Lung (tissue), 10 donors: ENCODE data around the gene ANAPC1. TPM values are rescaled to one million over a fixed set of nuclear protein-coding genes. Genes with fewer than 3 reads are reported as not detected.
A peak's percentile ranks its signal among the peaks of the same experiment; 100 is the strongest.
"Not testable (repeated sequence)": the region's sequence is repeated elsewhere in the genome, so short reads cannot be mapped to it uniquely, and the experiment has no call there.

ENCODE experiments used
- ATAC-seq: fragments of 200-7000 bp; cut with Tn5 transposase; one replicate; pipeline ENCODE4 v1.9.1; 2020; ENCODE audit warnings: moderate number of reproducible peaks; ENCODE audit not compliant: insufficient read depth, low FRiP score
- DNase-seq, 3 donors: peaks; one replicate each; pipeline ENCODE4 v3.0.0-alpha.2; 2013 to 2017
- H3K27ac ChIP-seq, 2 donors: one replicate each; pipeline ENCODE4 v1.5.1; 2013; ENCODE audit warnings: mild to moderate bottlenecking in 2 of 2, moderate library complexity in 2 of 2, control low read depth in 1 of 2, inconsistent platforms in 1 of 2, low read depth in 1 of 2, low read length in 1 of 2
- H3K27me3 ChIP-seq, 3 donors: one replicate each; pipeline ENCODE4 v1.5.1; 2013; ENCODE audit warnings: low read length in 2 of 3; ENCODE audit not compliant: control insufficient read depth in 3 of 3, insufficient read depth in 3 of 3
- H3K36me3 ChIP-seq, 4 donors: one replicate each; pipeline ENCODE4 v1.5.1; 2013; ENCODE audit warnings: low read length in 4 of 4, mild to moderate bottlenecking in 1 of 4, moderate library complexity in 1 of 4; ENCODE audit not compliant: control insufficient read depth in 4 of 4, insufficient read depth in 4 of 4
- H3K4me1 ChIP-seq, 5 donors: one replicate each; pipeline ENCODE4 v1.5.1; 2013; ENCODE audit warnings: low read length in 5 of 5, mild to moderate bottlenecking in 2 of 5, moderate library complexity in 1 of 5; ENCODE audit not compliant: control insufficient read depth in 5 of 5, insufficient read depth in 5 of 5
- H3K4me3 ChIP-seq: one replicate; pipeline ENCODE4 v1.5.1; 2013; ENCODE audit warnings: mild to moderate bottlenecking, control low read depth, moderate library complexity
- H3K9ac ChIP-seq, 2 donors: one replicate each; pipeline ENCODE4 v1.5.1; 2013; ENCODE audit warnings: low read length in 2 of 2, control low read depth in 1 of 2; ENCODE audit not compliant: insufficient read depth in 1 of 2
- H3K9me3 ChIP-seq, 4 donors: one replicate each; pipeline ENCODE4 v1.5.1; 2013; ENCODE audit warnings: low read length in 3 of 4, mild to moderate bottlenecking in 1 of 4, moderate library complexity in 1 of 4; ENCODE audit not compliant: control insufficient read depth in 4 of 4, insufficient read depth in 3 of 4
- WGBS, 2 donors: extraction: QIAGEN DNeasy Blood & Tissue Kit; methylation state at CpG; one replicate each; pipeline ENCODE4 v1.1.7; 2013; 5-methylcytosine and 5-hydroxymethylcytosine counted together
- polyA plus RNA-seq, 2 donors: library from polyadenylated mRNA; stranded (reverse); fragments of 200-250 nt; gene quantifications; one replicate each; pipeline ENCODE4 v1.2.1, GENCODE V29; 2013
- total RNA-seq, 2 donors: library from RNA; depleted of rRNA in 1 of 2; stranded (reverse); fragments of >200 nt in 1 of 2; gene quantifications; one replicate each; pipeline ENCODE4 v1.2.1, GENCODE V29; 2014 to 2021
- donor health status: Bipolar disorder and iron deficiency.
- donor health status: healthy.
- donor health status: DM: yes; HTN: yes; CAD: no.

The ANAPC1 gene
- total and polyA plus RNA-seq, 4 donors = 6.6 to 64.4 (median 22.7) TPM

DNA sequence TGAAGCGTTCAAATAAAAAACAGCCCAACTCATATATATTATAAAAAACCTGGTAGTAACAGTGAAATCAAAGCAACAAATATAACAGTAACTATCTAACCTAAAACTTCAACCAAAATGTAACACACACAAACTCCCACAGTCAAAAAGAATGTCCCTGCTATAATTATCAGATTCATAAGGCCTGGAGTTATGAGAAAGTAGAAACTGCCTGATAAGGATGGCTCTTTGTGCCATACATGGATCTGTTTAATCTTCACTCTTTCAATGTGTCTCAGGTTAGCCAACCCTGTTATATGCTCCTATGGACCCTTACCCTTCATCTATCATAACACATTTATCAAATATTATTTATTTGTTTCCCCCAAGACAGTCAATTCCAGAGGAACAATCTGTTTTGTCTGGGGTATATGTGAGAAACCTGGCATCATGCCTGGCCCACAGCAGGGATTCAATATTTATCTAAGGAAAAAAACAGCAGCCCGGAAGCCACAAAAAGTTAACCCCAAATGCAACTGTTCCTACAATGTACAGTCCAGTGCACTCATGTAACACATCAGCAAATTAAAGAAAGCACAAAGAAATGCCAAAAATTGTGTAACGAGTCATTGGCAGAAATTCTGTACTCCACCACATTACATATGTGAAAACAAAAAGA is 44.2 kb downstream of the ANAPC1 start:
- not testable (repeated sequence) for H3K36me3 ChIP-seq, H3K4me3 ChIP-seq, H3K4me1 ChIP-seq, H3K27ac ChIP-seq, ATAC-seq, H3K9ac ChIP-seq, H3K27me3 ChIP-seq, H3K9me3 ChIP-seq
- 54 to 66% methylated on average over 2 to 3 of the region's 3 CpGs for WGBS, 2 donors
- peak; percentile 63 to 83 (median 79) for DNase-seq

DNA sequence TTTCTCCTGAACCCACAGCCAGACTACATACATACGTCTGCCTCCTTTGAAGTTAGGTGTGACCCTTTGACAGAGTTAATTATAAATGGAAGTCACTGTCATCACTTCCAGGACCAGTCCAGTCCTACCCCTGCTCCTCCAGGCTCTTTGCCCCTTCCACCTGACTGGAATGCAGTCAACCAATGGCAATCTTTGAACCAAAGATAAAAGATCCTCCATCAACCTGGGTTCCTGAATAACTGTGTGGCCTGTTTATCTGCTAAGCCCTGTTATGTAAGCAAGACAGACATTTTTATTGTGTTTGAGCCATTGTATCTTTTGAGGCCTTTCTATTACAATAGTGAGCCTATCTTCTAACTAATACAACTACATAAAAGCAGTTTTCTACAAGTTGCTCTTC is 45.0 kb downstream of the ANAPC1 start:
- H3K9ac ChIP-seq, H3K27ac ChIP-seq, H3K4me3 ChIP-seq: not testable (repeated sequence)

DNA sequence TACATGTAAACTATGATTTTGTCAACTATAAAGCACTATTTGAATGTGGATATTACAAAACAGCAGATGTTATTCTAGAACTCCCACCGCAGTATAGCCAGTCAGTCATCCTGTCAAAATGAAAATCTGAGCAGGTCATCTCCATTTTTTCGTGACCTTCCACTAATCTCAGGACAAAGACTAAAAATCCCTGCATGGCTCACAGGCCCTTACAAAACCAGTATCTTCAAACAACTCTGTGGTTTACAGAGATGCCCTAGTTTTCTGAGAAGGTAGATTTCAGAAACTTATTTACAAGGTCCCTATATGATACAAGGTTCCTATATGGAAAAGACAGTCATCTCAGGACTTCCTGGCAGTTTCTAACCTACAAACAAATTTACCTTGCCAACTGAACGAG is 49.8 kb downstream of the ANAPC1 start:
- not testable (repeated sequence) for H3K9ac ChIP-seq, H3K27me3 ChIP-seq, DNase-seq, H3K36me3 ChIP-seq, ATAC-seq, H3K27ac ChIP-seq, H3K9me3 ChIP-seq, H3K4me1 ChIP-seq, H3K4me3 ChIP-seq
- 89 to 90% methylated on average over 3 of the region's 3 CpGs for WGBS, 2 donors

More for the DNA sequence above, 45.0 kb downstream of the ANAPC1 start:
- not testable (repeated sequence) for H3K4me1 ChIP-seq, ATAC-seq, H3K9me3 ChIP-seq, H3K27me3 ChIP-seq, H3K36me3 ChIP-seq, DNase-seq
- 84 to 94% methylated on average over 1 of the region's 1 CpG for WGBS, 2 donors

DNA sequence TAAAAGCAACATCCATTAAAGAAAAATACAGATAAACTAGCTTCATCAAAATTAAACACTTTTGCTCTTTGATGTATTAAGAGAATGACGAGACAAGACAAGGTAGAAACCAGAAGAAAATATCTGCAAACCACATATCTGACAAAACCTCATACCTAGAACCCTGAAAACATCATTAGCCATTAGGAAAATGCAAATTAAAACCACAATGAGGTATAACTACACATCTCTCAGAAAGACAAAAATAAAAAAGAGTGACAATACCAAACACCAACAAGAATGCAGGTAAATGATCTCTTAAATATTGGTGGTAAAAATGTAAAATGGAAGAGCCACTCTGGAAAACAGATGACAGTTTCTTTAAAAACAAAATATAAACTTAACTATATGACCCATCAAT is 53.5 kb downstream of the ANAPC1 start:
- WGBS, 2 donors = 82% methylated on average over 1 of the region's 1 CpG
- H3K27ac ChIP-seq, ATAC-seq, H3K4me3 ChIP-seq, H3K4me1 ChIP-seq, H3K27me3 ChIP-seq, H3K9me3 ChIP-seq, DNase-seq, H3K9ac ChIP-seq: not testable (repeated sequence)
- peaks cover 0 to 12% (median 1%) of the 10 kb centered on the region in 4 donors for H3K36me3 ChIP-seq

DNA sequence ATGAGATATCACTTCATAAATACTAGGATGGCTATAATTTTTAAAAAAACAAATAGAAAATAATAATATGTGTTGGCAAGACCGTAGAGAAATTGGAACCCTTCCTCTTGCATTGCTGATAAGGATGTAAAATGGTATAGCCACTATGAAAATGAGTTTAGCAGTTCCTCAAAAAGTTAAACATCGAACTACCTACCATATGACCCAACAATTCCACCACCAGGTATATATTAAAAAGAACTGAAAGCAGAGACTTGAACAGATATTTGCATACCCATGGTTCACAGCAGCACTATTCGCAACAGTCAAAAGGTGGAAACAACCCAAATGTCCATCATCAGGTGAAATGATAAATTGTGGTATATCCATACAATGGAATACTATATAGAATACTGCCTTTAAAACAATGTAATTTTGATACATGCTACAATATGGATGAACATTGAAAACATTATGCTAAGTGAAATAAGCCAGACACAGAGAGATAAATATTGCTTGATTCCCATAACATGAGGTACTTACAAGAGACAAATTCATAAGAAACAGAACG is 55.7 kb downstream of the ANAPC1 start:
- H3K27ac ChIP-seq, H3K27me3 ChIP-seq, ATAC-seq, H3K9me3 ChIP-seq, H3K4me3 ChIP-seq, H3K36me3 ChIP-seq, H3K4me1 ChIP-seq, DNase-seq, H3K9ac ChIP-seq: not testable (repeated sequence)
- 87 to 90% methylated on average over 4 of the region's 4 CpGs for WGBS, 2 donors

DNA sequence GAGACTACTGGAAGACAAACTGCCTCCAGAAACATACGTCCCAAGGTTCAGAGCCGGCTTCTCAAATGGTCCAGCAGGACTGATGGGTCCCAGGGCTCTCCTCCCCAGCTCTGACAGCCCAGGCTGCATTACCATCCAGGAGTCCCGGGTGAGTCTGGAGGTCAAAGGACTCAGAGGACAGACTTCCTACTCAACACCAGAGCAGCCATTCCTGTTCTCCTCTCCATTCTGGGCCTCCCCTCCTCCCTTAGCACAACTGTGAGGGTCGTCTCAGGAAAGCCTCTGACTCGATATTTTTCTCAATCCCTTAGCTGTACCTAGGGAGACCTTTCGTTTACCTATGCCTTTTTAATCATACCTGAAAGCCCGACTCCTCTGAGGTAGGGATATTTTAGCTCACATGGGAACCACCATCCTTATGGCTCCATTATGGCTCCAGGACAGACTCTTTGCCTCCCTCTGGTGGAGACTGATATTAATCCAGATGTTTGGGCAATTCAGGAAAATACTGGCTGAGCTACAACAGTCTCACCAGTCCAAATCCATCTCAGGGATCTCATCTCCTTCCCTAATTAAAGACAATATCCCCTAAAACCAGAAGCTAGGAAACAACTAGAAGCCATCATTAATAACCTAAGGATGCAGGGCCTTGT is 70.9 kb downstream of the ANAPC1 start:
- H3K36me3 ChIP-seq, H3K4me3 ChIP-seq, ATAC-seq, H3K9me3 ChIP-seq, H3K4me1 ChIP-seq, H3K27me3 ChIP-seq, H3K9ac ChIP-seq, DNase-seq, H3K27ac ChIP-seq: not testable (repeated sequence)
- WGBS, 2 donors = 90 to 93% methylated on average over 3 to 4 of the region's 7 CpGs

DNA sequence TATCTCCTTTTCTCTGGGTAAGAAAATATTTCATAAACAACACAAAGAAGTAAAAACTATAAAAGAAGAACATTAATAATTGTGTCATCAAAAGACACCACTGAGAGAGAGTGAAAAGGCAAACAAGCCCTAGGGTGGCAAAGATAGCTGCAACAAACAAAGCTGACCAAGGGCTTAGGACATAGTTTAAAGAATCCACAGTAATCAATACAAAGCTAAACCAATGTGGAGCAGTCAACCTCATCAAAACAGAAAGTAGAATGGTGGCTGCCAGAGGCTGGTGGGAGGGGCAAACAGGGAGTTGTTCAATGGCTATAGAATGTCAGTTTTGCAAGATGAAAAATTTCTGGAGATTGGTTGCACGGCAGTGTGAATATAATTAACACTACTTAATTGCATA is 93.4 kb downstream of the ANAPC1 start:
- H3K27ac ChIP-seq, H3K36me3 ChIP-seq, H3K9ac ChIP-seq, H3K4me3 ChIP-seq, H3K27me3 ChIP-seq, H3K9me3 ChIP-seq, H3K4me1 ChIP-seq, DNase-seq, ATAC-seq: not testable (repeated sequence)
- WGBS, 2 donors = 100% methylated on average over 1 of the region's 1 CpG

DNA sequence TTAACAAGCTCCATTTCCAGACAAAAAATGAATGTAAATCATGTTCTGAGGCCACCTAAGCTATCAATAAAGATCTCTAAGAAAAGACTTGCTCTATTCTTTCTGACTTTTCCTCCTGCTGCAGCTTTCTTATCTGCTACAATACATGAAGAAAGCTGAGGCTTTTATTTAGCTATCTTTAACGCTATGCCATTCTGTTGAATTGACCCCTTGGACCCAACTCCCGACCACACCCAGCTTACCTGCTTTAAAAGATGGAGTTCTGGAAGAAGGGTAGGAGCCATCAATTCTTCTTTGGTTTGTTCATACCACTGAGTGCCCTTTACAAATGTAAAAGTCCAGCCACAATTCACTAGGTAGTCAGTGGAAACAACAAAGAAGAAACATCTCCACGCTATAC is 99.9 kb downstream of the ANAPC1 start:
- not testable (repeated sequence) for H3K36me3 ChIP-seq, H3K27ac ChIP-seq, H3K9ac ChIP-seq, H3K27me3 ChIP-seq, H3K9me3 ChIP-seq, H3K4me1 ChIP-seq, H3K4me3 ChIP-seq, DNase-seq, ATAC-seq
- 95 to 96% methylated on average over 3 of the region's 3 CpGs for WGBS, 2 donors
